Urinary bladder (tissue), 4 donors: Measurements from ENCODE around the gene RAD54L. TPM values are rescaled to one million over a fixed set of nuclear protein-coding genes. Genes with fewer than 3 reads are reported as not detected.
"Not testable (repeated sequence)": the region's sequence is repeated elsewhere in the genome, so short reads cannot be mapped to it uniquely, and the experiment has no call there.

Experiments used
- DNase-seq: peaks from one replicate; pipeline ENCODE4 v3.0.0-alpha.2; 2015; ENCODE audit errors: extremely low spot score
- H3K27ac ChIP-seq: one replicate; pipeline ENCODE4 v1.5.1; 2013; ENCODE audit warnings: low read depth, mild to moderate bottlenecking, moderate library complexity
- H3K36me3 ChIP-seq: one replicate; pipeline ENCODE4 v1.6.1; 2013; ENCODE audit warnings: mild to moderate bottlenecking, moderate library complexity; ENCODE audit not compliant: insufficient read depth
- H3K4me1 ChIP-seq: one replicate; pipeline ENCODE4 v1.6.1; 2013; ENCODE audit warnings: mild to moderate bottlenecking, moderate library complexity; ENCODE audit not compliant: insufficient read depth
- H3K4me3 ChIP-seq: one replicate; pipeline ENCODE4 v1.5.1; 2013; ENCODE audit warnings: low read depth, low read length
- WGBS: extraction: QIAGEN DNeasy Blood & Tissue Kit; methylation state at CpG from one replicate; pipeline ENCODE4 v1.1.7; 2013; 5-methylcytosine and 5-hydroxymethylcytosine counted together
- polyA plus RNA-seq: library from polyadenylated mRNA; stranded (reverse); fragments of 200-250 nt; gene quantifications from one replicate; pipeline ENCODE4 v1.2.3, GENCODE V29; 2013
- total RNA-seq: library from RNA; depleted of rRNA; stranded (reverse); fragments of >200 nt; gene quantifications from one replicate; pipeline ENCODE4 v1.2.3, GENCODE V29; 2014
- donor health status: healthy with polysubstance abuse.
- donor health status: healthy.

RAD54L gene
- total and polyA plus RNA-seq, 2 donors: 0.38 to 2.6 TPM

- H3K4me3 ChIP-seq: no peak overlapping the region
- no peaks in the 10 kb centered on the region for H3K4me1 ChIP-seq
- 77% methylated on average over 18 of the region's 18 CpGs for WGBS
- H3K36me3 ChIP-seq: peaks cover 2% of the 10 kb centered on the region
- DNase-seq: no peak
- no peak overlapping the region for H3K27ac ChIP-seq
Measured at GRCh38 chr1:46219551-46220520, 27.7 kb upstream of the RAD54L start.

- Histone ChIP-seq H3K36me3 (no peaks in the 10 kb centered on the region), H3K4me1 (no peaks in the 10 kb centered on the region), H3K27ac (no peak overlapping the region), H3K4me3 (no peak overlapping the region)
- 85% methylated on average over 3 of the region's 3 CpGs for whole genome bisulfite sequencing
- DNase-seq: no peak
Measured at GRCh38 chr1:46220808-46221207, 26.8 kb upstream of the RAD54L start.

- Histone ChIP-seq H3K27ac (no peak overlapping the region), H3K4me1 (no peaks in the 10 kb centered on the region), H3K4me3 (no peak overlapping the region), H3K36me3 (no peaks in the 10 kb centered on the region)
- 49% methylated on average over 4 of the region's 4 CpGs for WGBS
- DNase-seq: no peak
Measured at GRCh38 chr1:46221749-46222148, 25.8 kb upstream of the RAD54L start.

- H3K4me3 ChIP-seq, H3K27ac ChIP-seq, H3K4me1 ChIP-seq, DNase-seq, H3K36me3 ChIP-seq: not testable (repeated sequence)
- WGBS: 78% methylated on average over 11 of the region's 11 CpGs
Measured at GRCh38 chr1:46223055-46223454, 24.5 kb upstream of the RAD54L start.

- Histone ChIP-seq H3K4me1 (no peaks in the 10 kb centered on the region), H3K36me3 (no peaks in the 10 kb centered on the region), H3K4me3 (no peak overlapping the region), H3K27ac (no peak overlapping the region)
- DNase-seq: peak; percentile 59
- WGBS: 9% methylated on average over 6 of the region's 6 CpGs
Measured at GRCh38 chr1:46223472-46223943, 24.1 kb upstream of the RAD54L start.

- Histone ChIP-seq H3K4me3 (no peak overlapping the region), H3K36me3 (no peaks in the 10 kb centered on the region), H3K27ac (no peak overlapping the region), H3K4me1 (no peaks in the 10 kb centered on the region)
- no peak for DNase-seq
- WGBS: 86% methylated on average over 4 of the region's 4 CpGs
Measured at GRCh38 chr1:46224966-46225365, 22.6 kb upstream of the RAD54L start.

- not testable (repeated sequence) for H3K36me3 ChIP-seq, H3K4me1 ChIP-seq, H3K4me3 ChIP-seq, DNase-seq, H3K27ac ChIP-seq
- 95% methylated on average over 3 of the region's 3 CpGs for WGBS
Measured at GRCh38 chr1:46231231-46231630, 16.3 kb upstream of the RAD54L start.

GRCh38 chr1:46236882-46237281 lies 10.7 kb upstream of the RAD54L start:
- Histone ChIP-seq H3K4me1 (no peaks in the 10 kb centered on the region), H3K27ac (no peak overlapping the region), H3K4me3 (no peak overlapping the region), H3K36me3 (no peaks in the 10 kb centered on the region)
- WGBS: 90% methylated on average over 4 of the region's 4 CpGs
- DNase-seq: no peak

GRCh38 chr1:46238865-46239264 lies 8.7 kb upstream of the RAD54L start:
- H3K4me3 ChIP-seq, H3K27ac ChIP-seq, H3K4me1 ChIP-seq, DNase-seq, H3K36me3 ChIP-seq: not testable (repeated sequence)
- WGBS: 69% methylated on average over 1 of the region's 1 CpG

- 89% methylated on average over 11 of the region's 38 CpGs for WGBS
- DNase-seq, H3K27ac ChIP-seq, H3K36me3 ChIP-seq, H3K4me1 ChIP-seq, H3K4me3 ChIP-seq: not testable (repeated sequence)
Measured at GRCh38 chr1:46241733-46242132, 5.8 kb upstream of the RAD54L start.

- no peak for DNase-seq
- Histone ChIP-seq H3K4me1 (no peaks in the 10 kb centered on the region), H3K36me3 (no peaks in the 10 kb centered on the region), H3K27ac (no peak overlapping the region), H3K4me3 (no peak overlapping the region)
- WGBS: 70% methylated on average over 1 of the region's 1 CpG
Measured at GRCh38 chr1:46242918-46243317, 4.6 kb upstream of the RAD54L start.

GRCh38 chr1:46243831-46244230 lies 3.7 kb upstream of the RAD54L start:
- H3K4me3 ChIP-seq, H3K4me1 ChIP-seq, H3K27ac ChIP-seq, DNase-seq, H3K36me3 ChIP-seq: not testable (repeated sequence)
- 91% methylated on average over 3 of the region's 3 CpGs for WGBS

- no peak for DNase-seq
- H3K36me3 ChIP-seq: no peaks in the 10 kb centered on the region
- H3K4me3 ChIP-seq: no peak overlapping the region
- H3K27ac ChIP-seq: no peak overlapping the region
- WGBS: 62% methylated on average over 3 of the region's 3 CpGs
- no peaks in the 10 kb centered on the region for H3K4me1 ChIP-seq
Measured at GRCh38 chr1:46244656-46245371, 2.7 kb upstream of the RAD54L start.

- H3K4me1 ChIP-seq, H3K36me3 ChIP-seq, H3K4me3 ChIP-seq, DNase-seq, H3K27ac ChIP-seq: not testable (repeated sequence)
- 96% methylated on average over 17 of the region's 17 CpGs for WGBS
Measured at GRCh38 chr1:46246136-46246535, 1.4 kb upstream of the RAD54L start.
